Smooth muscle cell of bladder (primary cell): ENCODE results near the gene SNAPIN. TPM values are rescaled to one million over a fixed set of nuclear protein-coding genes. Genes with fewer than 3 reads are reported as not detected.

Source experiments
- total RNA-seq: library from RNA; depleted of rRNA; stranded (reverse); fragments of >200 nt; gene quantifications from 2 replicates; pipeline ENCODE4 v1.2.3, GENCODE V29; 2014

SNAPIN gene, protein sequence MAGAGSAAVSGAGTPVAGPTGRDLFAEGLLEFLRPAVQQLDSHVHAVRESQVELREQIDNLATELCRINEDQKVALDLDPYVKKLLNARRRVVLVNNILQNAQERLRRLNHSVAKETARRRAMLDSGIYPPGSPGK
- 51.9 and 63.6 TPM in 2 replicates for total RNA-seq

GRCh38 chr1:153658400-153659174, at the start of gene SNAPIN:
Gene SNAPIN, plus strand, starts transcription at chr1:153658703. Its CDS starts 41 bp downstream, at chr1:153658744.

GRCh38 chr1:153612755-153613331, 45.7 kb upstream of the SNAPIN start, which contains the start of gene S100A16:
Gene S100A16, minus strand, starts transcription at chr1:153613137. Its CDS starts 4,986 bp downstream, at chr1:153608151.

DNA sequence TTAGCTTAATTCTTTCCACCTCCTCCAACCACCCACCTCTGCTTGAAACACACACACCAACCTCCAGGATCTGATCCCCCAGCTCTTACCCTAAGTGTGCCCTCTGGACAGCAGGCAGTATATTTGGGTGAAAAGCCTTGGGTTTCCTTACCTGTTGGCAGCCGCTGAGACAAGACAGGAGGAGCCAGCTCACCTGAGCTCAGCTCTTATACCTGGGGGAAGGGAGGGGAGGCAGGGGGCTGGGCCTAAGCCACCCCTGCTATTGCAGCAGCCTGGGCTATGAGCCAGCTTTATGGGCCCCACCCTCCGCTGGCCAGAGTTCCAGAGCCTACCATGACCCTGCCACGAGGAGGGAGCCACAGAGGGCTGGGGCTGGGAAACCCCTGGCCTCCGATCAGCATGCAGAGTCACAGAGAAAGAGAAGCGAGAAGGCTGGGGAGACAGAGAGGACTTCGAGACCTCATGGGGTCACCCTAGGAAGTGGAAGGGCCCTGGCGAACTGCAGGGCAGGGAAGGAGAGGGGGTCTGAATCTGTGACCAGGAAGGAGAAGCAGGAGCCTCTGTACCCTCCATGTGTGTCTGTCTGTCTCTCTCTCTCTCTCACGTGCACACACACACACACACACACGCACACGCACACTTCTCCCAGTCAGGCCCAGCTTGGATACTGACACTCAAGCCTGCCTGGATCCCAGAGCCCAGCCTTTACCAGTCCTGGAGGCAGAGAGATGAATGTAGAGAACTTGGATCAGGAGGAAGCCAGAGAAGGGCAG, 42.2 kb upstream of the SNAPIN start, which contains the start of gene S100A14:
S100A14 (minus strand) TSS at position 182 of the 773 bp plus-strand sequence. CDS start 467 bp downstream, outside the sequence.

GRCh38 chr1:153626904-153627714, 31.4 kb upstream of the SNAPIN start, which contains the start of gene S100A13:
Gene S100A13, minus strand, starts transcription at chr1:153627505. Its CDS starts 1,033 bp downstream, at chr1:153626472.

DNA sequence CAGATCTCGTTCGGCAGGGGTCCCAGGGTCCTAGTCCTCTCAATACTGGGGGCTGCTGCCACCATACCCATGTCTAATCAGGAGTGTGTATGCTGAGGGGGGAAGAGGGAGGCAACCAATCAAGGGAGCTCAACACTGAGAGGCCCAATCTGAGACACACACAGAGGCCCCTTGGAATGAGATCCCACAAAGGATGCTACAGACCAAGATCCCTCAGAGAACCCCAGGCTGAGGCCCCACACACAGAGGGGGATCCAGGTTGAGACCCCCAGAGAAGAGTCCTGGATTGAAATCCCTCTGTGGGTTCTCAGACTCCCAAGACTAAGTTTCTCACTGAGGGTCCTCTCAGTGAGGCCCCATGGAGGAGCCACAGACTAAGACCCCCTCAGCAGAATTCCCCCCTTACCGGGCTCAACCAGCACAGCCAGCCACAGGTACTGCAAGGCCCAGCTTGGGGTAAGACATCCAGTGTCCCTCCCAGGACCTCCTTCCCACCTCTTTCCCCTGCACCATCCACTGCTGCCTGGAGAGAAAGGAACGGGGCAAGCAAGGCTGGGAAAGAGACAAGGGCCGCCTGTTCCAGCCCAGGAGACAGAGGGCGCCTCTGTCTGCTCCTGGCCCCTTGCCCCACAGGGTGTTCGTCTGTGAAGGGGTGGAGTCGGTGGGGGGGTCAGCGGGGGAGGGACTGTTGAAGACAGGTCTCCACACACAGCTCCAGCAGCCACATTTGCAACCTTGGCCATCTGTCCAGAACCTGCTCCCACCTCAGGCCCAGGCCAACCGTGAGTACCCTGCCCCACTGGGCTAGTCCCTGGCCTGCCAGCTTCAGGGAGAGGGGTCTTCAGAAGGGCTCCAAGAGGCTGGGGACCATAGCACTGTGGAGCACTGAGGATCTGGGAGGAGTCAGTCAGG, 30.5 kb upstream of the SNAPIN start, which contains the start of gene S100A1:
S100A1 (plus strand) TSS at position 720 of the 912 bp plus-strand sequence. CDS start 2,088 bp downstream, outside the sequence.

DNA sequence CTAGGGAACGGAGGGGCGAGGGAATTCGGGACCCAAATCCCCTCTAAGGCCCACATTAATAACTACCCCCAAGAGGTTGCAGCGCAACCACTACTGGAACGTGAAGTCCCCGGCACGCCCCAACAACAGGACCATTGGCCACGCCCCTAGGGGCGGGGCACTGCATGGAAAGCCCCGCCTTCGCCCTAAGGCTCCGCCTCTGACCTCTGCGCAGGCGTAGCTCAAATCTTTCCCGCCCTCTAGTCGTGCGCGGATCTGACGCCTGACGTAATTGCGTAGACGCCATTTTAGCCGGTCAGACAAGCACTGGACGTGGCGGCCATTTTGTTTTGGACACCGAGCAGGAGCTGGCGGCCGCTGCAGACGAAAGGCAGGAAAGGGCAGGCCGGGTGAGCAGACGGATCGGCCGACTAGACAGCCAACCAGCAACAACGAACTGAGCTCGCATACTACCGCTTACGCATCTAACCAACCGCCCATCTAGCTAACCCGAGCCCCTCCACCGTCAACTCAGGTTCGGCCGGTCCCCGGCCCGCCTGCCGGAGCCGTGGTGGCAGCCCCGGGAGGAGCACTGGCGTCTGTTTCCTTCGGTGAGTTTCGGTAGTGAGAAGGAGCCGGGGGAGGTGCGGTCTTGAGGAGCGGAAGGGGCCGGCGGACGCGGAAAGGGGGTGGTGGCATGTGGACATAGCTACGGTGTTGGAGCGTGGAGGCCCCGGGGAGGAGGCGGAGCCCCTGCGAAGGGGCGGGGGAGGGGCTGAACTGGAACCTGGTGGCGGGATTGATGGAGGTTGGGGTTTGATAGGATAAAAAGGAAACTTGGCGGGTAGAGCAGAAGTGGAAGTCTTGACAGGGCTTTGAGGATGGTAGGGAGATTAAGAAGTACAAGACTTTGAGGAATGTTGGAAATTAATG, 24.5 kb upstream of the SNAPIN start, which contains the start of gene CHTOP:
CHTOP (plus strand) TSS at position 313 of the 912 bp plus-strand sequence. CDS start 2,523 bp downstream, outside the sequence.

DNA sequence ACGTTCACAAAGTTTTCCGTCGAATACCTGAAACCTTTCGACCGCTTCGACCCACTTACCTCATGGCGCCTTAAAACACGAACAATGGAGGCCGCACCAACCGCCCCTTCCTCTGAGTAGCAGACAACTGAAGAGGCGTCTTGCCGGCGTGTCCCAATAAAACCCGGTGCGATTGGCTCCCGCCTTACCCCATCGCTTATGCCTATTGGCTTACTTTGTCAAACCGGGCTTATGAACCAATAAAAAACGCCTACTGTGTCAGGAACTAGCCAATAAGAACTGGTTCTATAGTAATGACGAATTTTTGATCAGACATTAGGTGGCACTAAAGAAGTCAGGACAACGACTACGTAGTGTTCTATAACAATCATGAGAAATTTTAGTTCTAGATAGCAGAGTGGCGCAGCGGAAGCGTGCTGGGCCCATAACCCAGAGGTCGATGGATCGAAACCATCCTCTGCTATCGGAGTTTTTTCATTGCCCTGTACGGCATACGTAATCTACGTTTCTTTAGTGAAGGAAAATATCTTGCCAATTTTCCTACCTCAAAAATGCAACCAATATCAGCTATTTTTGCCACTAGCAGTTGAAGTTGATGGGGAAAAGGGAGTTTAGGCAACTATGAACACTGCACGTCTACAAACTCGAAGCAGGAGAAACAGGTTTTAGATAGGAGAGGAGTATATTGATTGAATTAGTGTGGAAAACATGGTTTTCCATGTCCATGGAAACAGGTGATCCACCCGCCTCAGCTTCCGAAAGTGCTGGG, 12.5 kb downstream of the SNAPIN start, which contains the start of gene ILF2:
ILF2 (minus strand) TSS at position 135 of the 769 bp plus-strand sequence; CDS start at position 64, 71 bp downstream.

GRCh38 chr1:153678519-153679336, 20.2 kb downstream of the SNAPIN start, which contains the start of gene NPR1:
Gene NPR1, plus strand, starts transcription at chr1:153678688. Its CDS starts 421 bp downstream, at chr1:153679109.

Other genes starting within 250 kb of the SNAPIN start
- not detected in 2 replicates for gene S100A7A, start 242.2 kb upstream of the SNAPIN start, total RNA-seq
- not detected in 2 replicates for gene S100A7, start 198.1 kb upstream of the SNAPIN start, total RNA-seq
- 1,840 and 3,415 TPM in 2 replicates for gene S100A6, start 122.7 kb upstream of the SNAPIN start, total RNA-seq
- 1.1 TPM in 1 of 2 replicates, not detected in the other for gene S100A5, start 117.8 kb upstream of the SNAPIN start, total RNA-seq
- 191 and 237 TPM in 2 replicates for gene S100A4, start 112.9 kb upstream of the SNAPIN start, total RNA-seq
- 8.2 and 10.4 TPM in 2 replicates for gene S100A3, start 109.4 kb upstream of the SNAPIN start, total RNA-seq
- gene S100A2, start 92.9 kb upstream of the SNAPIN start, total RNA-seq, result 1.8 and 2.6 TPM in 2 replicates
- gene S100A16, start 45.6 kb upstream of the SNAPIN start, total RNA-seq, result 84.3 and 106 TPM in 2 replicates
- gene S100A14, start 42.4 kb upstream of the SNAPIN start, total RNA-seq, result 0.18 and 0.28 TPM in 2 replicates
- 132 and 199 TPM in 2 replicates for gene S100A13, start 31.2 kb upstream of the SNAPIN start, total RNA-seq
- not detected in 2 replicates for gene S100A1, start 30.3 kb upstream of the SNAPIN start, total RNA-seq
- gene CHTOP, start 24.6 kb upstream of the SNAPIN start, total RNA-seq, result 21.5 and 24.2 TPM in 2 replicates
- gene ILF2, start 12.3 kb downstream of the SNAPIN start, total RNA-seq, result 145 and 148 TPM in 2 replicates
- gene NPR1, start 20.0 kb downstream of the SNAPIN start, total RNA-seq, result 0.57 and 1.5 TPM in 2 replicates
- gene INTS3, start 69.3 kb downstream of the SNAPIN start, total RNA-seq, result 18.3 and 24.3 TPM in 2 replicates
- gene SLC27A3, start 116.7 kb downstream of the SNAPIN start, total RNA-seq, result 9.8 and 16.3 TPM in 2 replicates